ENCODE measurements around the gene IRF4.

Gene IRF4

GRCh38 chr6:398558-399078 is 7.1 kb downstream of the IRF4 start:
- no peak for DNase-seq (ENCODE audit: low spot score)

GRCh38 chr6:399785-400534 is 8.4 kb downstream of the IRF4 start:
- no peak for DNase-seq (ENCODE audit: low spot score)

GRCh38 chr6:400815-401214 is 9.3 kb downstream of the IRF4 start:
- DNase-seq (ENCODE audit: low spot score), result no peak

GRCh38 chr6:401239-401993 is 9.9 kb downstream of the IRF4 start:
- no peak for DNase-seq (ENCODE audit: low spot score)

GRCh38 chr6:401994-402640 is 10.6 kb downstream of the IRF4 start:
- no peak for DNase-seq (ENCODE audit: low spot score)

GRCh38 chr6:402901-403658 is 11.5 kb downstream of the IRF4 start:
- DNase-seq (ENCODE audit: low spot score), result no peak

- no peak for DNase-seq (ENCODE audit: low spot score)
These were observed 12.4 kb downstream of the IRF4 start for GRCh38 chr6:403659-404655.

- no peak for DNase-seq (ENCODE audit: low spot score)
These were observed 13.3 kb downstream of the IRF4 start for GRCh38 chr6:404685-405423.

GRCh38 chr6:408148-408547 is 16.6 kb downstream of the IRF4 start:
- no peak for DNase-seq (ENCODE audit: low spot score)

GRCh38 chr6:408599-409102 is 17.1 kb downstream of the IRF4 start:
- no peak for DNase-seq (ENCODE audit: low spot score)

GRCh38 chr6:409370-409972 is 17.9 kb downstream of the IRF4 start:
- DNase-seq (ENCODE audit: low spot score), result no peak

- DNase-seq (ENCODE audit: low spot score), result no peak
These were observed 19.2 kb downstream of the IRF4 start for GRCh38 chr6:410555-411395.

GRCh38 chr6:411402-412145 is 20.0 kb downstream of the IRF4 start:
- DNase-seq (ENCODE audit: low spot score), result no peak

GRCh38 chr6:412146-412886 is 20.8 kb downstream of the IRF4 start:
- no peak for DNase-seq (ENCODE audit: low spot score)

GRCh38 chr6:414447-414846 is 22.9 kb downstream of the IRF4 start:
- DNase-seq (ENCODE audit: low spot score), result no peak

GRCh38 chr6:415087-415486 is 23.5 kb downstream of the IRF4 start:
- no peak for DNase-seq (ENCODE audit: low spot score)

GRCh38 chr6:421211-421610 is 29.7 kb downstream of the IRF4 start:
- DNase-seq (ENCODE audit: low spot score), result no peak
